K562 (cell line): ENCODE measurements around the gene ACOT7. TPM values are rescaled to one million over a fixed set of nuclear protein-coding genes. Genes with fewer than 3 reads are reported as not detected.

Source experiments
- ATAC-seq: fragments of 200-7000 bp; cut with Tn5 transposase; 3 replicates; pipeline ENCODE4 v1.9.1; 2020; ENCODE audit warnings: moderate library complexity
- BruUV-seq: library from RNA; stranded (reverse); fragments of 400-500 nt; replicated peaks from 2 replicates; lab custom pipeline; 2021; lab: Mats Ljungman, UMichigan
- CTCF ChIA-PET: fragments of 300-600 bp; formaldehyde crosslinking; extraction: SDS; loops from one replicate; lab custom pipeline; 2021; ENCODE audit warnings: low intra/inter-chr PET ratio; lab: Yijun Ruan, JAX
- POLR2A ChIA-PET: fragments of 300-600, 350-650 bp; sonication (Branson Sonifier 250); formaldehyde crosslinking; extraction: SDS; loops from one replicate; lab custom pipeline; 2021; ENCODE audit warnings: antibody characterized with exemption, inconsistent platforms; lab: Yijun Ruan, JAX
- DNase-seq, 4 experiments: peaks; one replicate each; pipeline versions ENCODE4 v3.0.0 to v3.0.0-alpha.2; 2011 to 2018; ENCODE audit warnings: low spot score in 3 of 4, mixed read lengths in 3 of 4; ENCODE audit errors: extremely low read depth in 1 of 4
- FAIRE-seq: peaks from 2 replicates; lab custom pipeline; 2011; peaks lifted over from hg19 to GRCh38; lab: Jason Lieb, UNC
- H2AFZ ChIP-seq: 2 replicates; pipeline ENCODE4 v1.6.0; 2011; ENCODE audit warnings: low read depth, low read length, control low read depth, inconsistent platforms
- H3K27ac ChIP-seq: fragments of 200-600 bp; 3 replicates; pipeline ENCODE4 v1.8.0; 2011; ENCODE audit warnings: low read depth, mild to moderate bottlenecking, control low read depth, inconsistent platforms, low read length, moderate library complexity, mixed read lengths; ENCODE audit errors: extremely low read depth
- H3K27me3 ChIP-seq, 2 experiments: fragments of 300-600 bp in 1 of 2; 2 replicates in 1 of 2; 3 replicates in 1 of 2; pipeline versions ENCODE4 v1.6.0 to v1.8.0; 2011; ENCODE audit warnings: inconsistent platforms in 2 of 2, low read length in 2 of 2, mild to moderate bottlenecking in 1 of 2, mixed read lengths in 1 of 2, moderate library complexity in 1 of 2; ENCODE audit not compliant: control insufficient read depth in 2 of 2, insufficient read depth in 2 of 2
- H3K36me3 ChIP-seq: fragments of 300-600 bp; 3 replicates; pipeline ENCODE4 v1.8.0; 2011; ENCODE audit warnings: mild to moderate bottlenecking, low read length, inconsistent platforms; ENCODE audit not compliant: control insufficient read depth, insufficient read depth
- H3K4me1 ChIP-seq, 2 experiments: fragments of 200-600 bp in 1 of 2; replicated peaks in 1 of 2; 2 replicates in 1 of 2; 3 replicates in 1 of 2; pipeline versions ENCODE4 v1.5.1 to v1.8.0; 2011; ENCODE audit warnings: inconsistent platforms in 2 of 2, low read length in 2 of 2, mild to moderate bottlenecking in 1 of 2, mixed read lengths in 1 of 2, moderate library complexity in 1 of 2; ENCODE audit not compliant: control insufficient read depth in 2 of 2, insufficient read depth in 2 of 2
- H3K4me2 ChIP-seq: 2 replicates; pipeline ENCODE4 v1.6.1; 2011; ENCODE audit warnings: low read length, control low read depth, inconsistent platforms, mixed read lengths; ENCODE audit not compliant: insufficient read depth
- H3K4me3 ChIP-seq: fragments of 200-600 bp; sonication (generic), shearing (Covaris generic); 2 replicates; pipeline ENCODE4 v1.5.1; 2016; ENCODE audit warnings: control low read depth, inconsistent platforms
- H3K79me2 ChIP-seq: fragments of 200-600 bp; 3 replicates; pipeline ENCODE4 v1.8.0; 2011; ENCODE audit warnings: low read length, inconsistent platforms; ENCODE audit not compliant: control insufficient read depth, insufficient read depth
- H3K9ac ChIP-seq, 2 experiments: 2 replicates each; pipeline versions ENCODE4 v1.6.0 to v1.6.1; 2011; ENCODE audit warnings: low read depth in 2 of 2, low read length in 2 of 2, control low read depth in 1 of 2, inconsistent platforms in 1 of 2, mild to moderate bottlenecking in 1 of 2, mixed read lengths in 1 of 2; ENCODE audit not compliant: insufficient read depth in 1 of 2
- H3K9me1 ChIP-seq: one replicate; pipeline ENCODE4 v1.6.0; 2011; ENCODE audit warnings: inconsistent platforms, mild to moderate bottlenecking, low read length, moderate library complexity; ENCODE audit not compliant: control insufficient read depth, insufficient read depth
- H3K9me3 ChIP-seq: replicated peaks from 2 replicates; pipeline ENCODE4 v1.5.1; 2011; ENCODE audit warnings: low read depth, low read length, inconsistent platforms; ENCODE audit not compliant: control insufficient read depth, insufficient read depth
- H4K20me1 ChIP-seq: replicated peaks from 2 replicates; pipeline ENCODE4 v1.6.1; 2011; ENCODE audit warnings: low read length, inconsistent platforms, mixed read lengths; ENCODE audit not compliant: control insufficient read depth, insufficient read depth
- GATAD2A ChIP-seq: fragments of 450-650 bp; IDR thresholded peaks from 2 replicates; pipeline ENCODE4 v1.6.1; 2017
- HNRNPK ChIP-seq: fragments of 200-400 bp; formaldehyde crosslinking; IDR thresholded peaks from one replicate; pipeline ENCODE4 v1.6.1; 2018; ENCODE audit warnings: mild to moderate bottlenecking, low read depth, low read length; ENCODE audit not compliant: poor library complexity, severe bottlenecking
- ILK ChIP-seq: fragments of 450-650 bp; IDR thresholded peaks from 2 replicates; pipeline ENCODE4 v1.6.1; 2016; ENCODE audit warnings: missing genetic modification characterization, low read depth, mild to moderate bottlenecking, missing compliant biosample characterization, moderate library complexity, borderline replicate concordance
- KLF10 ChIP-seq: fragments of 250-450 bp; sonication (Bioruptor Pico); IDR thresholded peaks from 2 replicates; pipeline ENCODE4 v1.6.1; 2021; ENCODE audit warnings: matching md5 sums
- NONO ChIP-seq, 2 experiments: fragments of 200-400 bp in 1 of 2; fragments of 450-650 bp in 1 of 2; formaldehyde crosslinking in 1 of 2; IDR thresholded peaks; 2 replicates each; pipeline ENCODE4 v1.6.1; 2017; ENCODE audit warnings: low read depth in 2 of 2, mild to moderate bottlenecking in 2 of 2, moderate library complexity in 2 of 2, low read length in 1 of 2
- NRF1 ChIP-seq, 2 experiments: fragments of 450-650 bp; IDR thresholded peaks in 1 of 2; conservative IDR thresholded peaks in 1 of 2; 2 replicates each; pipeline ENCODE4 v1.6.1; 2014; ENCODE audit warnings: mild to moderate bottlenecking in 2 of 2
- SRF ChIP-seq, 2 experiments: fragments of 250-450, 450-650 bp in 1 of 2; sonication (Bioruptor Pico) in 1 of 2; sonication (generic) in 1 of 2; formaldehyde crosslinking; IDR thresholded peaks; 2 replicates each; pipeline versions ENCODE4 v1.5.0 to v1.5.1; 2020 to 2022; ENCODE audit warnings: mild to moderate bottlenecking in 1 of 2, missing genetic modification reagents in 1 of 2
- SUPT5H ChIP-seq: fragments of 450-650 bp; IDR thresholded peaks from 2 replicates; pipeline ENCODE4 v1.6.1; 2016
- XRCC5 ChIP-seq: fragments of 200-400 bp; formaldehyde crosslinking; IDR thresholded peaks from 2 replicates; pipeline ENCODE4 v1.6.1; 2017; ENCODE audit warnings: low read depth, mild to moderate bottlenecking, low read length
- ZFX ChIP-seq: sonication (generic); formaldehyde crosslinking; IDR thresholded peaks from 2 replicates; pipeline ENCODE4 v1.8.0; 2022; ENCODE audit warnings: mild to moderate bottlenecking, missing genetic modification reagents, moderate library complexity
- ZNF780A ChIP-seq: fragments of 250-450 bp; sonication (Bioruptor Pico); IDR thresholded peaks from 2 replicates; pipeline ENCODE4 v1.5.0; 2021; ENCODE audit warnings: mild to moderate bottlenecking
- WGBS: fragments of 100-300 bp; shearing (Covaris generic); methylation state at CpG from one replicate; pipeline ENCODE4 v1.1.6; 2016; ENCODE audit warnings: low coverage, mixed read lengths; ENCODE audit not compliant: insufficient coverage; ENCODE audit errors: missing lambda C conversion rate; 5-methylcytosine and 5-hydroxymethylcytosine counted together
- in situ Hi-C: fragments of 300-500 bp; cut with MboI; formaldehyde crosslinking; loops from 4 replicates; pipeline ENCODE4 v1.15.0; 2018; ENCODE audit warnings: inconsistent platforms, mixed read lengths
- intact Hi-C: fragments of 100-400 bp; cut with micrococcal nuclease; formaldehyde crosslinking; loops from 2 replicates; pipeline ENCODE4 v1.14.2; 2022
- polyA plus RNA-seq, 8 experiments: library from polyadenylated mRNA; depleted of rRNA in 4 of 8; stranded (reverse) in 5 of 8; unstranded in 3 of 8; fragments of >200 nt; fragmentation: Nextera tagmentation in 2 of 8; fragmentation: Illumina TruSeq in 1 of 8; extraction: Ambion mirVana in 2 of 8; extraction: Trizol in 1 of 8; gene quantifications; 2 replicates each; pipeline versions ENCODE4 v1.2.1 to v1.2.3, GENCODE V29; 2011 to 2014; ENCODE audit warnings: inconsistent platforms in 1 of 8, missing spikeins in 1 of 8
- total RNA-seq, 7 experiments: library from RNA; depleted of rRNA in 6 of 7; stranded (reverse); fragments of >200 nt in 6 of 7; fragmentation: Illumina TruSeq in 2 of 7; extraction: Trizol in 2 of 7; gene quantifications; 2 replicates each; pipeline versions ENCODE4 v1.2.1 to v1.2.3, GENCODE V29; 2011 to 2021; ENCODE audit warnings: low replicate concordance in 1 of 7
- TF ChIP-seq, protein P1 (sequence below): fragments of 250-450 bp; sonication (Bioruptor Pico); IDR thresholded peaks from 2 replicates; pipeline ENCODE4 v1.4.0; 2020; ENCODE audit warnings: mild to moderate bottlenecking, moderate library complexity, borderline replicate concordance
- TF ChIP-seq, protein P2 (sequence below): IDR thresholded peaks from 2 replicates; pipeline ENCODE4 v1.6.1; 2012; ENCODE audit warnings: low read depth, low read length, improper control_type of control experiment, borderline replicate concordance
- TF ChIP-seq, protein P3 (sequence below): fragments of 450-650 bp; formaldehyde crosslinking; conservative IDR thresholded peaks from 2 replicates; pipeline ENCODE4 v1.4.0; 2022; ENCODE audit warnings: mild to moderate bottlenecking, missing genetic modification characterization

Gene ACOT7
- total and polyA plus RNA-seq, 9 of the 15 experiments (the other 6 are each of a cell fraction or from before 2014, with no cell fraction given) = 7.0 to 92.6 (median 37.2) TPM

DNA sequence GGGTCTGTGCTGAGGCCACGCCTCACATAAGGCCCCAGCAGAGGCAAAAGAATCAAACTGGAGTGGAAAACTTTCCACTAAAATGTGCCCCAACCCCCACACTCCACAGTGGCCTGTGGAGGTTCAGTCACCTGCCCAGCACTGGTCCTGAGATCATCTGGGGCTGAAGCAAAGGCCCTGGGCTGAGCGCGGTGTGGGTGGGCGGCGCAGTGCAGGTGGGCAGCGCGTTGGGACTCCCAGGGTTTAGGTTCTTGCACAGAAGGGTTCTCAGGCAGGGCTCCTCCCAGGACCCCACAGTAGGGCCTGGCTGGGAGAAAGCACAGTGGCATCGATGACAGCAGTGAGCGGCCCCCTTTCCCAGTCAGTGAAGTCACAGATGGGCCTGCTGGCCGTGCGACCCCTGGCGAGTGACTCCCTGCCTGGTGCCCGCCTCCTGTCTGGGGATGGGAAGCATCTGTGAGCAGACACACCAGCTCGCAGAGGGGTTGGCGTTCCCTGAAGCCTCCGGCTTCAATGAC is 118.9 kb downstream of the ACOT7 start:
- Histone ChIP-seq H3K36me3 (no peaks in the 10 kb centered on the region), H3K79me2 (no peaks in the 10 kb centered on the region), H4K20me1 (peaks cover 11% of the 10 kb centered on the region; the same call in 1 of the 2 replicates), H3K4me2 (no peak overlapping the region), H3K9ac (peak overlapping the region in 1 of 2 experiments; percentile 68; a peak in 2 of 4 replicates), H3K9me1 (no peaks in the 10 kb centered on the region), H3K9me3 (no peaks in the 10 kb centered on the region), H3K27ac (no peak overlapping the region), H3K4me1 (peaks cover 5 to 72% of the 10 kb centered on the region in 2 experiments; a peak in 4 of 5 replicates), H2AFZ (no peak overlapping the region), H3K27me3 (no peaks in the 10 kb centered on the region), H3K4me3 (no peak overlapping the region)
- ChIA-PET POLR2A (interaction anchor here (0.6 kb wide), 1 partner anchor 9 kb away, joined by 3 read pairs; no protein-coding TSS in a partner anchor), CTCF (no interaction called here)
- DNase-seq (no peak), FAIRE-seq (no peak), ATAC-seq (no peak)
- no TSS peak for BruUV-seq
- in situ Hi-C loops (loop anchor here (25.0 kb wide), 1 partner anchor 938 kb away; no protein-coding TSS in a partner anchor), intact Hi-C loops (no loop called here)
- WGBS = 89% methylated on average over 16 of the region's 16 CpGs
- TF ChIP-seq GATAD2A (no peak), XRCC5 (no peak), NONO (IDR thresholded peaks at IDR 0.05; ENCODE audit: low read depth in 2 of 2, low read length in 1 of 2) (no peak), SUPT5H (no peak), ILK (no peak), SRF (CRISPR knock-in tag; IDR thresholded peaks at IDR 0.05) (no peak), NRF1 (conservative IDR thresholded peaks at IDR 0.05 in 1 of 2, IDR thresholded peaks at IDR 0.05 in 1 of 2) (no peak), KLF10 (no peak), ZFX (CRISPR knock-in tag) (no peak), HNRNPK (no peak), ZNF780A (CRISPR knock-in tag) (no peak)
- TF ChIP-seq, protein P1, sequence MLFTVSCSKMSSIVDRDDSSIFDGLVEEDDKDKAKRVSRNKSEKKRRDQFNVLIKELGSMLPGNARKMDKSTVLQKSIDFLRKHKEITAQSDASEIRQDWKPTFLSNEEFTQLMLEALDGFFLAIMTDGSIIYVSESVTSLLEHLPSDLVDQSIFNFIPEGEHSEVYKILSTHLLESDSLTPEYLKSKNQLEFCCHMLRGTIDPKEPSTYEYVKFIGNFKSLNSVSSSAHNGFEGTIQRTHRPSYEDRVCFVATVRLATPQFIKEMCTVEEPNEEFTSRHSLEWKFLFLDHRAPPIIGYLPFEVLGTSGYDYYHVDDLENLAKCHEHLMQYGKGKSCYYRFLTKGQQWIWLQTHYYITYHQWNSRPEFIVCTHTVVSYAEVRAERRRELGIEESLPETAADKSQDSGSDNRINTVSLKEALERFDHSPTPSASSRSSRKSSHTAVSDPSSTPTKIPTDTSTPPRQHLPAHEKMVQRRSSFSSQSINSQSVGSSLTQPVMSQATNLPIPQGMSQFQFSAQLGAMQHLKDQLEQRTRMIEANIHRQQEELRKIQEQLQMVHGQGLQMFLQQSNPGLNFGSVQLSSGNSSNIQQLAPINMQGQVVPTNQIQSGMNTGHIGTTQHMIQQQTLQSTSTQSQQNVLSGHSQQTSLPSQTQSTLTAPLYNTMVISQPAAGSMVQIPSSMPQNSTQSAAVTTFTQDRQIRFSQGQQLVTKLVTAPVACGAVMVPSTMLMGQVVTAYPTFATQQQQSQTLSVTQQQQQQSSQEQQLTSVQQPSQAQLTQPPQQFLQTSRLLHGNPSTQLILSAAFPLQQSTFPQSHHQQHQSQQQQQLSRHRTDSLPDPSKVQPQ = no peak
- TF ChIP-seq, protein P2, sequence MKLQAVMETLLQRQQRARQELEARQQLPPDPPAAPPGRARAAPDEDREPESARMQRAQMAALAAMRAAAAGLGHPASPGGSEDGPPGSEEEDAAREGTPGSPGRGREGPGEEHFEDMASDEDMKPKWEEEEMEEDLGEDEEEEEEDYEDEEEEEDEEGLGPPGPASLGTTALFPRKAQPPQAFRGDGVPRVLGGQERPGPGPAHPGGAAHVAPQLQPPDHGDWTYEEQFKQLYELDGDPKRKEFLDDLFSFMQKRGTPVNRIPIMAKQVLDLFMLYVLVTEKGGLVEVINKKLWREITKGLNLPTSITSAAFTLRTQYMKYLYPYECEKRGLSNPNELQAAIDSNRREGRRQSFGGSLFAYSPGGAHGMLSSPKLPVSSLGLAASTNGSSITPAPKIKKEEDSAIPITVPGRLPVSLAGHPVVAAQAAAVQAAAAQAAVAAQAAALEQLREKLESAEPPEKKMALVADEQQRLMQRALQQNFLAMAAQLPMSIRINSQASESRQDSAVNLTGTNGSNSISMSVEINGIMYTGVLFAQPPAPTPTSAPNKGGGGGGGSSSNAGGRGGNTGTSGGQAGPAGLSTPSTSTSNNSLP = no peak
- TF ChIP-seq, protein P3, sequence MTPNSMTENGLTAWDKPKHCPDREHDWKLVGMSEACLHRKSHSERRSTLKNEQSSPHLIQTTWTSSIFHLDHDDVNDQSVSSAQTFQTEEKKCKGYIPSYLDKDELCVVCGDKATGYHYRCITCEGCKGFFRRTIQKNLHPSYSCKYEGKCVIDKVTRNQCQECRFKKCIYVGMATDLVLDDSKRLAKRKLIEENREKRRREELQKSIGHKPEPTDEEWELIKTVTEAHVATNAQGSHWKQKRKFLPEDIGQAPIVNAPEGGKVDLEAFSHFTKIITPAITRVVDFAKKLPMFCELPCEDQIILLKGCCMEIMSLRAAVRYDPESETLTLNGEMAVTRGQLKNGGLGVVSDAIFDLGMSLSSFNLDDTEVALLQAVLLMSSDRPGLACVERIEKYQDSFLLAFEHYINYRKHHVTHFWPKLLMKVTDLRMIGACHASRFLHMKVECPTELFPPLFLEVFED = no peak
